ENCODE results near the gene TRAPPC1. TPM values are rescaled to one million over a fixed set of nuclear protein-coding genes. Genes with fewer than 3 reads are reported as not detected.
"Not testable (repeated sequence)": the region's sequence is repeated elsewhere in the genome, so short reads cannot be mapped to it uniquely, and the experiment has no call there.

TRAPPC1 gene
- total RNA-seq, 1 donor: 48.8 TPM

DNA sequence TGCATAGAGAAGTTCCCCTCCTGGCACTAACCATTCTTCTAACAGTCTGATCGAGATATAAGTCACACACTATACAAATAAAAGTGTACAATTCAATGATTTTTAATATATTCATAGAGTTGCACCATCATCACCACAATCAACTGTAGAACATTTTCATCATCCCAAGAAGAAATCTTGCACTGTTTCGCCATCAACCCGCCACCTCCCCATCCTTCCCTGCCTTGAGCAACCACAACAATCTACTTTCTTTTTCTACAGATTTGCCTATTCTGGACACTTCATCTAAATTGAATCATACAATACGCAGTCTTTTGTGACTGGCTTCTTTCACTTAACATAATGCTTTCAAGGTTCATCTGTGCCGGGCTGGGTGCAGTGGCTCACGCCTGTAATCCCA, 37.7 kb upstream of the TRAPPC1 start:
- TF ChIP-seq, protein P1, sequence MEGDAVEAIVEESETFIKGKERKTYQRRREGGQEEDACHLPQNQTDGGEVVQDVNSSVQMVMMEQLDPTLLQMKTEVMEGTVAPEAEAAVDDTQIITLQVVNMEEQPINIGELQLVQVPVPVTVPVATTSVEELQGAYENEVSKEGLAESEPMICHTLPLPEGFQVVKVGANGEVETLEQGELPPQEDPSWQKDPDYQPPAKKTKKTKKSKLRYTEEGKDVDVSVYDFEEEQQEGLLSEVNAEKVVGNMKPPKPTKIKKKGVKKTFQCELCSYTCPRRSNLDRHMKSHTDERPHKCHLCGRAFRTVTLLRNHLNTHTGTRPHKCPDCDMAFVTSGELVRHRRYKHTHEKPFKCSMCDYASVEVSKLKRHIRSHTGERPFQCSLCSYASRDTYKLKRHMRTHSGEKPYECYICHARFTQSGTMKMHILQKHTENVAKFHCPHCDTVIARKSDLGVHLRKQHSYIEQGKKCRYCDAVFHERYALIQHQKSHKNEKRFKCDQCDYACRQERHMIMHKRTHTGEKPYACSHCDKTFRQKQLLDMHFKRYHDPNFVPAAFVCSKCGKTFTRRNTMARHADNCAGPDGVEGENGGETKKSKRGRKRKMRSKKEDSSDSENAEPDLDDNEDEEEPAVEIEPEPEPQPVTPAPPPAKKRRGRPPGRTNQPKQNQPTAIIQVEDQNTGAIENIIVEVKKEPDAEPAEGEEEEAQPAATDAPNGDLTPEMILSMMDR (IDR thresholded peaks at IDR 0.05; ENCODE audit: insufficient read depth, low read length): no peak
- peak; percentile 28 for DNase-seq (ENCODE audit: low read depth)
- no peak overlapping the region for H3K4me3 ChIP-seq (ENCODE audit: low read depth, low read length)

DNA sequence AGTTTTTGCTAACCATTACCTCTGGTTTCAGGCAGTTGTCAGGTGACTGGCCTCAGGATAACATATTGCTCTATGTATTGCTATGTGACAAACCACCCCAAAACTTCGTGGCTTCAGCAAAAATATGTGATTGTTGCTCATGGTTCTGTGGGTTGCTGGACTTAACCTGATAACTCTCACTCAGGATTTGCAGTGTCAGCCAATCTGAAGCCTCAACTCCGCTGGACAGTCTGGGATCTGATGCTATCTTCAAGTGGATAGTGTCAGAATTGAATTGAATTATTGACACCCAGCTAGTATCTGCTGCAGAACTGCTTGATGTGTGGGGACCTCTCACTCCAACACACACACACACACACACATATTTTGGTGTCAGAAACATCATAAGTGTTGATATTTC, 36.0 kb upstream of the TRAPPC1 start:
- DNase-seq (ENCODE audit: low read depth): no peak
- TF ChIP-seq, protein P1 (IDR thresholded peaks at IDR 0.05; ENCODE audit: insufficient read depth, low read length): no peak
- H3K4me3 ChIP-seq (ENCODE audit: low read depth, low read length): no peak overlapping the region

GRCh38 chr17:7961421-7961820, 29.7 kb upstream of the TRAPPC1 start:
- TF ChIP-seq, protein P1 (IDR thresholded peaks at IDR 0.05; ENCODE audit: insufficient read depth, low read length): no peak
- DNase-seq (ENCODE audit: low read depth): no peak
- no peak overlapping the region for H3K4me3 ChIP-seq (ENCODE audit: low read depth, low read length)

- H3K4me3 ChIP-seq (ENCODE audit: low read depth, low read length): no peak overlapping the region
- no peak for DNase-seq (ENCODE audit: low read depth)
- TF ChIP-seq, protein P1 (IDR thresholded peaks at IDR 0.05; ENCODE audit: insufficient read depth, low read length): no peak
Measured at GRCh38 chr17:7959503-7960253, 27.9 kb upstream of the TRAPPC1 start.

DNA sequence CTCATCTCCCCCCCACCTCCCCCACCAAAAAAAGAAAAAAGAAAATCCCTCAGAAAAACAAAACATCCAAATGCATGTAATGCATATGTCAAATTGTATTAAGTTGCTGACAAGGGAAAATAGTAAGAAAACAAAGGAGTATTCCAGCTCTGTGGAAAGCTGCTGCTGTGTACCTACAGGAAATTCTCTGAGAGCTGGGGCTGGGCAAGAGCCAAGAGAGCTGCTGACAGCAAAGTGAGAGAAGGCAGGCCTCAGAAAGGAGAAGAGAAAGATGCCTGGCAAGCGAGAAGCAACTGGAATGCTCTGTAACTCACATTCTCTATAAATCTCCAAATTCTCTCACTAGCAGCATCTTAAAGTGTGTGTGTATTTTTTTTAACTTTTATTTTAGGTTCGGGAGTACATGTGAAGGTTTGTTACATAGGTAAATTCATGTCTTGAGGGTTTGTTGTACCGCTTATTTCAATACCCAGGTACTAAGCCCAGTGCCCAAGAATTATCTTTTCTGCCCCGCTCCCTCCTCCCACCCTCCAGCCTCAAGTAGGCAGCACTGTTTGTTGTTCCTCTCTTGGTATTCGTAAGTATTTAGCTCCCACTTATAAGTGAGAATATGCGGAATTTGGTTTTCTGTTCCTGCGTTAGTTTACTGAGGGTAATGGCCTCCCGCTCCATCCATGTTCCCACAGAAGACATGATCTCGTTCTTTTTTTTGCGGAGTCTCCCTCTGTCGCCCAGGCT, 24.7 kb upstream of the TRAPPC1 start:
- peak; percentile 83 for DNase-seq (ENCODE audit: low read depth)
- no peak overlapping the region for H3K4me3 ChIP-seq (ENCODE audit: low read depth, low read length)
- TF ChIP-seq, protein P1 (IDR thresholded peaks at IDR 0.05; ENCODE audit: insufficient read depth, low read length): no peak

GRCh38 chr17:7955414-7956227, 23.9 kb upstream of the TRAPPC1 start:
- TF ChIP-seq, protein P1 (IDR thresholded peaks at IDR 0.05; ENCODE audit: insufficient read depth, low read length): no peak
- H3K4me3 ChIP-seq (ENCODE audit: low read depth, low read length): no peak overlapping the region
- no peak for DNase-seq (ENCODE audit: low read depth)

- not testable (repeated sequence) for DNase-seq (ENCODE audit: low read depth); H3K4me3 ChIP-seq (ENCODE audit: low read depth, low read length)
Measured at GRCh38 chr17:7953266-7953665, 21.5 kb upstream of the TRAPPC1 start.

Data from fibroblast of the aortic adventitia (primary cell).